Gastroesophageal sphincter (tissue), 4 donors: ENCODE results near the gene GRID2. TPM values are rescaled to one million over a fixed set of nuclear protein-coding genes. Genes with fewer than 3 reads are reported as not detected.

Experiments used
- ATAC-seq: fragments of 150-250 bp; one replicate; pipeline ENCODE4 v1.9.1; 2016; ENCODE audit warnings: mild to moderate bottlenecking, moderate library complexity
- H3K27ac ChIP-seq, 4 donors: fragments of 200-600 bp; sonication (generic) in 3 of 4; 1 replicate in 3 of 4; 2 replicates in 1 of 4; pipeline ENCODE4 v1.5.1; 2016 to 2019
- H3K27me3 ChIP-seq: fragments of 200-600 bp; sonication (generic); one replicate; pipeline ENCODE4 v1.5.1; 2019
- H3K36me3 ChIP-seq, 2 donors: fragments of 200-600 bp; sonication (generic); one replicate each; pipeline ENCODE4 v1.5.1; 2019; ENCODE audit warnings: control low read depth in 1 of 2
- H3K4me1 ChIP-seq, 3 donors: fragments of 200-600 bp; sonication (generic); 1 replicate in 2 of 3; 2 replicates in 1 of 3; pipeline ENCODE4 v1.5.1; 2016 to 2019; ENCODE audit warnings: control low read depth in 2 of 3
- H3K4me3 ChIP-seq, 2 donors: fragments of 200-600 bp; sonication (generic); one replicate each; pipeline ENCODE4 v1.5.1; 2019; ENCODE audit warnings: mild to moderate bottlenecking in 1 of 2, moderate library complexity in 1 of 2
- H3K9me3 ChIP-seq, 3 donors: fragments of 200-600 bp; sonication (generic); one replicate each; pipeline ENCODE4 v1.5.1; 2017 to 2019; ENCODE audit warnings: control low read depth in 2 of 3
- CTCF ChIP-seq, 4 experiments: fragments of 200-600 bp in 2 of 4; fragments of 450-650 bp in 2 of 4; sonication (generic) in 1 of 4; IDR thresholded peaks; one replicate each; pipeline ENCODE4 v1.5.1; 2017 to 2019; ENCODE audit warnings: antibody characterized with exemption in 4 of 4, mild to moderate bottlenecking in 2 of 4, moderate library complexity in 2 of 4
- EP300 ChIP-seq: sonication (generic); formaldehyde crosslinking; IDR thresholded peaks from one replicate; pipeline ENCODE4 v1.6.1; 2017; ENCODE audit warnings: antibody characterized with exemption, mild to moderate bottlenecking
- POLR2A ChIP-seq, 2 donors: fragments of 450-650 bp; IDR thresholded peaks; one replicate each; pipeline ENCODE4 v1.6.1; 2017; ENCODE audit warnings: antibody characterized with exemption in 2 of 2, mild to moderate bottlenecking in 2 of 2, moderate library complexity in 1 of 2
- POLR2AphosphoS5 ChIP-seq: sonication (generic); formaldehyde crosslinking; IDR thresholded peaks from one replicate; pipeline ENCODE4 v1.6.1; 2017; ENCODE audit warnings: antibody characterized with exemption
- WGBS, 2 donors: methylation state at CpG; one replicate each; pipeline ENCODE4 v1.1.5; 2018; ENCODE audit warnings: low coverage in 1 of 2; 5-methylcytosine and 5-hydroxymethylcytosine counted together
- total RNA-seq, 4 donors: library from RNA; depleted of rRNA; stranded (reverse); fragments of >200 nt; gene quantifications; one replicate each; pipeline ENCODE4 v1.1.0, GENCODE V29; 2016

GRID2 gene
- total RNA-seq, 4 donors from 2014 or later = 0.81 TPM; not detected in 3

- H3K36me3 ChIP-seq = no peaks in the 10 kb centered on the region
- H3K27me3 ChIP-seq = no peaks in the 10 kb centered on the region
- no peak overlapping the region for H3K27ac ChIP-seq
- TF ChIP-seq POLR2AphosphoS5 = no peak
- TF ChIP-seq EP300 = no peak
- TF ChIP-seq CTCF (IDR thresholded peaks at IDR 0.05) = no peak
- TF ChIP-seq POLR2A (IDR thresholded peaks at IDR 0.05) = no peak
- H3K4me1 ChIP-seq = no peaks in the 10 kb centered on the region
- H3K9me3 ChIP-seq = no peaks in the 10 kb centered on the region
- 69% methylated on average over 2 of the region's 2 CpGs; no CpG with 5 or more reads in 1 of the 2 donors for WGBS, 2 donors
- ATAC-seq = no peak
- no peak overlapping the region for H3K4me3 ChIP-seq
Measured at GRCh38 chr4:93466446-93466845, 1162.7 kb downstream of the GRID2 start.

- Histone ChIP-seq H3K27me3 (no peaks in the 10 kb centered on the region), H3K27ac (no peak overlapping the region), H3K4me3 (no peak overlapping the region), H3K9me3 (no peaks in the 10 kb centered on the region), H3K4me1 (no peaks in the 10 kb centered on the region), H3K36me3 (no peaks in the 10 kb centered on the region)
- TF ChIP-seq POLR2AphosphoS5 (no peak), CTCF (IDR thresholded peaks at IDR 0.05) (no peak), POLR2A (IDR thresholded peaks at IDR 0.05) (no peak), EP300 (no peak)
- no peak for ATAC-seq
- 74 to 92% methylated on average over 1 of the region's 1 CpG for WGBS, 2 donors
Measured at GRCh38 chr4:93467484-93468155, 1163.9 kb downstream of the GRID2 start.

- no peak for ATAC-seq
- Histone ChIP-seq H3K27ac (no peak overlapping the region), H3K36me3 (no peaks in the 10 kb centered on the region), H3K4me3 (no peak overlapping the region), H3K9me3 (no peaks in the 10 kb centered on the region), H3K27me3 (no peaks in the 10 kb centered on the region), H3K4me1 (no peaks in the 10 kb centered on the region)
- WGBS, 2 donors = 40 to 64% methylated on average over 3 of the region's 3 CpGs
- TF ChIP-seq POLR2A (IDR thresholded peaks at IDR 0.05) = no peak
- no peak for TF ChIP-seq POLR2AphosphoS5
- no peak for TF ChIP-seq CTCF (IDR thresholded peaks at IDR 0.05)
- TF ChIP-seq EP300 = no peak
Measured at GRCh38 chr4:93469560-93469959, 1165.8 kb downstream of the GRID2 start.

- TF ChIP-seq POLR2A (IDR thresholded peaks at IDR 0.05) = no peak
- TF ChIP-seq CTCF (IDR thresholded peaks at IDR 0.05) = no peak
- no peak for TF ChIP-seq POLR2AphosphoS5
- no peak for TF ChIP-seq EP300
- no peaks in the 10 kb centered on the region for H3K36me3 ChIP-seq
- H3K27me3 ChIP-seq = no peaks in the 10 kb centered on the region
- no peak overlapping the region for H3K4me3 ChIP-seq
- WGBS, 2 donors = 50 to 58% methylated on average over 2 of the region's 2 CpGs
- no peak overlapping the region for H3K27ac ChIP-seq
- H3K9me3 ChIP-seq = no peaks in the 10 kb centered on the region
- no peaks in the 10 kb centered on the region for H3K4me1 ChIP-seq
- no peak for ATAC-seq
Measured at GRCh38 chr4:93475730-93476129, 1172.0 kb downstream of the GRID2 start.

GRCh38 chr4:93478805-93479204 is 1175.0 kb downstream of the GRID2 start:
- no peaks in the 10 kb centered on the region for H3K4me1 ChIP-seq
- ATAC-seq = no peak
- no peaks in the 10 kb centered on the region for H3K9me3 ChIP-seq
- 82 to 92% methylated on average over 1 of the region's 1 CpG for WGBS, 2 donors
- no peaks in the 10 kb centered on the region for H3K27me3 ChIP-seq
- TF ChIP-seq CTCF (IDR thresholded peaks at IDR 0.05) = no peak
- H3K36me3 ChIP-seq = no peaks in the 10 kb centered on the region
- no peak overlapping the region for H3K27ac ChIP-seq
- no peak overlapping the region for H3K4me3 ChIP-seq
